ENCODE data around the gene NXPH4.
A peak's percentile ranks its signal among the peaks of the same experiment; 100 is the strongest.

NXPH4 gene

GRCh38 chr12:57233357-57234232 is 17.0 kb downstream of the NXPH4 start:
- DNase-seq, result no peak

DNA sequence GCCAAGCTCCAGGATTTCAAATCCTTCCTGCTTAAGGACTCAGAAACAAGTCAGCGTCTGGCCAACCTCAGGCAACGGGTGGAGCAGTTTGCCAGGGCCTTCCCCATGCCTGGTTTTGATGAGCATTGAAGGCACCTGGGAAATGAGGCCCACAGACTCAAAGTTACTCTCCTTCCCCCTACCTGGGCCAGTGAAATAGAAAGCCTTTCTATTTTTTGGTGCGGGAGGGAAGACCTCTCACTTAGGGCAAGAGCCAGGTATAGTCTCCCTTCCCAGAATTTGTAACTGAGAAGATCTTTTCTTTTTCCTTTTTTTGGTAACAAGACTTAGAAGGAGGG is 17.6 kb downstream of the NXPH4 start:
- DNase-seq, result no peak

- no peak for DNase-seq
Measured at GRCh38 chr12:57234571-57235016, 18.0 kb downstream of the NXPH4 start.

DNA sequence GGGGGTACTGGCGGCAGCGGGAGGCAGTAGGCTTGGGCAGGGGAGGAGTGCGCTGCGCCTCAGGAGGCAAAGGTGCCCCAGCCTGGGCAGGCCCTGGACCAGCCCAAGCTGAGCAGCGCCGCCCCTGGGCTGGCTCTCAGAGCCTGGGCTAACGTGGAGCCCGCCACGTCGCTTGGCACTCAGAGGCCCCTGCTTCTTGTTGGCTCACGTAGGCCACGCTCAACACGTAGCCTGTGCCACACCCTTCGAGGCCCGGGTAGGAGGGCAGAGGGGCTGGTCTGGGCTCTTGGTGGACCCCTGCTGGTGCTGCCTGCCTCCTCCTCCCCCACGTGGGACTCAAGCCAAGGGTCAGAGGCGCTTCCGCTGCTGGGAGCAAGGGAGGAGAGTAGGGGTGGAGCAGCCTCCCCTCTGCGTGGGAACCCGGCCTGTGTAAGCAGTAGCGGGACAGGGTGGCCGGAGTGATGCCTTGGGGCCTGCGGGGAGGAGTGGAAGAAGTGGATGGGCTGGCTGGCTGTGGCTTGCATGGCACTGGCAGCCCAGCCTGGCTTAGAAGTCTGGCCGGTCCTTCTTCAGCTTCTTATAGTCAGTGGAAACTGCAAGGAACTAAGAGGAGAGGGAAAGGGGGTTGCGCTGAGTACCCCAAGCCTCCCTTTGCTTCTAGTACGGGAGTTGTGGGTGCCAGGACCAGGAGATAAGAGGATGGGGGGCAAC is 18.6 kb downstream of the NXPH4 start:
- no peak for DNase-seq

DNA sequence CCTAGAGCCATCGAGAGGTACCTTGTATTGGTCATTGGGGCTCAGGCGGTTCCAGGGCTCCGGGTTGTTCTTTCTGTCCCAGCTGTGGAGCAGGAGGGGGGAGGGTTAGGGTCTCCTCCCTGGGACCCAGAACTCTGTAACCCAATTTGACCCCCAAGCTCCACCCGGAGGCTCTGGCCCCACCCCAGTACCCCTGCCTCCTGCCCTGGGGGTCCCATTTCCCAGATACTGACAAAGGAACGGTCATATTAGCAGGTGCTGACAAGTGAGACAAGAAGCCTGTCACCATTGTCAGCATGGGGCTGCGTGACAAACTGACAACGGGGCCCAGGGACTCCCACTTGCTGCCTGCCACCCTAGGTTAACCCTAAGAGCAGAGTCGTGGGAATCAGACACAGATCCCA is 19.1 kb downstream of the NXPH4 start:
- DNase-seq, result no peak

DNA sequence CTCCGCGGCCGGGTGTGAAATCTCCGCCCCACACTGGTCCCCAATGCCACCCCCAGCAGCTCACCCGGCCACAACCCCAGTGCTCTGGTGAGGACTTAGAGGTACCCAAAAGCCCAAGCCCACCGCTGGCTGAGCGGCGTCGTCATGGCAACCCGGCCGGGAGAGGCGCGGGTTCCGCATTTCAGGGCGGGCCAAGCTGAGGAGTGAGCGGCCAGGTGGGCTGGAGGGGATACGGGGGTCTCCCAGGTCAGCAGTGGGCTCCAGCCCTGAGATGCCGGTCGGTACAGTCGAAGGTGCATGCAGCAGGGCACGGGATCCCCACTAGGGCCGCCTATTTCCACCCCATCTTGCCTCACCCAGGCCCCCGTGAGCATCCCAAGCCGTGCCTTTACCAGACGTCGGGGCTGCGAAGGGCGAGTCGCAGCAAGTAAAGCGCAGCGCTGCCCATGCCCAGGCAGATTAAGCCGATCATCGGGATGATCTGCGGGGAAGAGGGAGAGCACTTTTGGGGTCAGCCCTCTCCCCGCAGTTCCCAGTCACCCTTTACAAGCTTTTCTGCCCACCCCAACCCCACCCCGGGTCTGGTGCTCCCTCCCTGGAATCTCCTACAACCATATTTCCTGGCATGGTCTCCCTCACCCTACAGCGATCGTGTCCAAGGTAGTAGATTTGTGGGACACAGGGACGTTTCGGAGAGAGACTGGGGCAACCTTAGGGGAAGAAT is 19.8 kb downstream of the NXPH4 start:
- DNase-seq, result no peak

DNA sequence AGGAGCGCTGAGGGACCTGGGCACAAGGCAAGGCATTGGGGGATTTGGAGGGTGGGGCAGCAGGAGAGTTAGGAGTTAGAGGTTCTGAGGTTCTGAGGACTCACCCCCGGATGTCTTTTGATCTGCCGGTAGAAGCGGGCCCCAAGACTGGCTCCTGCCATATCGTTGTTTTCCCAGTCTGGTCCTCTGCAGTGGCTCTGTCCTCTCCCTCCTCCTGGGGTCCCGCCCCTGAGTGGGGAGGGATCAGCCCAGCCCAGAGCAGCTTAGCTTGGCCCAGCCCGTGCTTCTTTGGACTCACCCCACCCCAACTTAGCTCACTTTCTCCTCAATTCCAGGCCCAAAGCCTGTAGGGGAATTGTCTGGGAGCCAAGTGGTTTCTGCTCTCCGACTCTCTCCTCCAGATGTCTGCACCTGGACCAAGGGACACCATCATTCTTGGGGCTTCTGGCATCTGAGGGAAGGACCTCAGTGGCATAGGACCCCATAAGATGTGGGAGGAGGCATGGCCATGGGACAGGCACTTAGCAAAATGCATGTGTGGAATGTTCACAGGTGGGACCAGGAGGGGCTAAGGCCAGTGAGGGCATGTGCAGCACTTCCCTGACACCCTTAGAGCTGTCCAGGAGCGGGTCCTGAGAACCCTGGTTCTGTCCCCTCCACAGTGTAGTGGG is 20.5 kb downstream of the NXPH4 start:
- DNase-seq, result no peak

DNA sequence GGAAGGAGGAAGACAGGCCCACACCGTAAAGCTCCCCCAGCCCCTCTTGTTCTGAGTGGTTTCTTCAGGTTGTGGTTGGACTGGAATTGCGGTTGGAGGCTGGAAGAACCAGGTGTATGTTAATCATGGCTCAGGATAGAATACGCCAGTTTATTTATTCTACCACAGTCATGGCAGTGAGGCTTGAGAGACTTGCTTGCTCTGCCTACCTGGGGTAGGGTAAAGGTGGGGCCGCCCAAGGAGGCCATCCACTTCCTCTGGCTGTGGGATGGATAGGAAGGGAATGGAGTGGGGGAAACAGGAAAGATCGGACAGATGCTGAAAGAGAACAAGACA is 21.0 kb downstream of the NXPH4 start:
- no peak for DNase-seq

- no peak for DNase-seq
Measured at GRCh38 chr12:57237932-57238853, 21.6 kb downstream of the NXPH4 start.

DNA sequence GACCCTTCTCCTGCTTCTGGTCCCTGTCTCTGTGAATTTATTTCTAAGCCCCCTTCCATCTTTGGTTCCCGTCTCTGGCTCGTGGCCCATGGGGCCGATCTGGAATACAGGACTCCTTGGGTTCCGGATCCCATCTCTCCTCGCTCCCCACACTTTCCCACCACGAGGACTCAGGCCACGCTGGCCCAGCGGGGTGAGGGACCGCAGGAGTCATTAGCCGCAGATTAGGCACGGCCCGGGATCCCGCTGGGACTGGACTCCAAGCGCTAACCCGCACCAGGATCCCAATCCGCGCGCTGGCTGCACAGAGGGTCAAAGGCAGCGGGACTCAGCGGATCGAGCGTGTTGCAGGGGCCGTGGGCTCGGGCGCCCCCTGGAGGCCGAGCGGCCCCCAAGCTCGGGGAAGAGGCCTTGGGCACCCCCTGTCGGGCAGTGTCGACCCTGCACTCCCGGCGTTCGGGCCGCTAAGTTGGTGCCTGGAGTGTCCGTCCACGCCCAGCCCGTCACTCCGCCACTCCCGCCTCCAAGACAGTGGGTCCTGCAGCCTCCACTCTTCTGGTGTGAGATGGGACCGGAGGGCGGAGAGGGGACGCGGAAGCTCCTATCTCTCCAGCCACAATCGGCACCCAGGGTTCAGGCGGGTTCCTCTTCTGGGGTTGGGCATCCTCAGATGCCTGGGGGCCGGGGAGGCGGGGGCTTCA is 22.4 kb downstream of the NXPH4 start:
- DNase-seq, result peak; percentile 76 to 92

GRCh38 chr12:57239587-57240065 is 23.0 kb downstream of the NXPH4 start:
- DNase-seq, result peak in 1 of 2 experiments; percentile 58

- DNase-seq, result peak; percentile 72 to 83
Measured at GRCh38 chr12:57240066-57240921, 23.7 kb downstream of the NXPH4 start.

DNA sequence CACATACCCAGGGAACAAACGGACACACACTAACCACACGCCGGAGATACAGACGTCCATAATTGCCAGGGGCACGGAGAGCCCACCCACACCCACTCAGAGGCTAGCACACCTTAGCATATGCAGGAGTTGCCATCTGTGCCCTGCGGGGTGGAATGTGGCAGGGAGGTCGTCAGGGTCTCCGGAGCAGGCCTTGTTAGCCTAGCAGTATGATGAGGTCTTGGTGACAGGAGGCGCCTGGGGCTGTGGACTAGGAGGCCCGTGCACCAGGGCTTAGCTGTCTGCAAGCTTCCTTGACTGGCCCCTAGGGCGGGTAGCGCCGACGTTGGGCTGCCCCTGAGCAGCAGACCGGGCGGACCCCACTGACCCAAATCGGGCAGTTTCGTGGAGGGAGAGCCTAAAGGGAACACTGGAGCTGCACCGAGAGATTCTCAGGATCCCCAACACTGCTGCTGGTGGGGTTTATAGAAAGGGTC is 24.4 kb downstream of the NXPH4 start:
- peak in 1 of 2 experiments; percentile 29 for DNase-seq

- no peak for DNase-seq
Measured at GRCh38 chr12:57241402-57242310, 25.1 kb downstream of the NXPH4 start.

DNA sequence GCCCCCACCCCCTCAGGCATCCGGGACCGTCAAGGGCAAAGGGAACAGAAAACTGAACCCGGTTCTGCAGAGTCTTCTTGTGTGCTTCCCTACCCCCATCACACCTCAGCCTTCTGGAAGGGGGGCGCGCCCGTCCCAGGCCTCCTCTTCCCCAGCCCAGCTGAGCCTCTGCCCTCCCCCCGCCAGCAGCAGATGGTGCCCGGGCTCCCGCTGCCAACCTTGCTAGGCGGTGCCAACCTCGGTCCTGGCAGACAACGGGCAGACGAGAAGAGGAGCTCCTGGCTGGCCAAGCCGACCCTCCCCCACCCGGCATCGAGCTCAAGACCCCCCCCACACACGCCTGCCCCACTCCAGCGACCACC is 25.7 kb downstream of the NXPH4 start:
- DNase-seq, result no peak

DNA sequence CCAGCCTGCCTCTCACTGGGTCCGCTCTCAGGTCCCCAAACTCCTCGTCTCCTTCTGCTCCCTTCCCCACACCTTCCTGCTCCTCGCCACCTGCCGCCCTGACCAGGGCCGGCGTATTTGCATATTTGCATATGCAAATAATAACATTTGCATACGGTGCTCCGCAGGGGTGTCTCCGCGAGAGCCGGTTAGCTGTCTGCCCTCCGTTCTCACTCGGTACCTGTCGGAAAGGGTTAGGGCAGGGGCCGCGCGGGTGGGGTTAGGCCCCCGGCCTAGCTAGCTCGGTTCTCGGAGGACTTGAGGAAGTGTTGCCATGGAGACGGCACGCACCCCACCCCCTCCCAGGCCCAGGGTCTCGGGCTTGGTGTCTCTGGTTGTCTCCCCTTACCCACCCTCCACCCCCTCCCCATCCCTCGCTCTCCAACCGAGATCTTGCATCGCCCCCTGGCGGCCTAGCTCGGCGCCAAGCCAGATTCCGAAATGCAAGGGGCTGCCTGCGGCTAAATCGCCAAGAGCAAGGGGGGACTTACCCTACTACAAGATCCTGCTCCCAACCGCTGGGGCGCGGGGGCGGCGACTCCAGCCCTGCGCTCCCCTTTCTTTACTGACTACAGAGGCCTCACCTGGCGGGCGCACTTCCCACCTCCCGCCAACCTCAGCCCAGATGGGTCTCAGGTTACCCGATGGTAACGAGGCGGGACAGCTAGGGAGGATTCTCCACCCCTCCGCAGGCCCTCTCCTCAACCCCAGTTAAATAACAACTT is 26.3 kb downstream of the NXPH4 start:
- peak; percentile 84 to 93 for DNase-seq

GRCh38 chr12:57243521-57244311 is 27.1 kb downstream of the NXPH4 start:
- DNase-seq, result peak; percentile 55 to 87
